Liver (tissue), 9 donors: ENCODE measurements around the gene TULP3. TPM values are rescaled to one million over a fixed set of nuclear protein-coding genes. Genes with fewer than 3 reads are reported as not detected.

Experiments
- DNase-seq: peaks from one replicate; pipeline ENCODE4 v3.0.0-alpha.2; 2017; ENCODE audit warnings: low spot score
- H3K27ac ChIP-seq, 2 donors: one replicate each; pipeline ENCODE4 v1.7.0; 2013; ENCODE audit warnings: inconsistent platforms in 2 of 2, low read length in 2 of 2, control low read depth in 1 of 2, low read depth in 1 of 2, mild to moderate bottlenecking in 1 of 2
- H3K27me3 ChIP-seq, 4 donors: one replicate each; pipeline versions ENCODE4 v1.6.1 to v1.7.0; 2013; ENCODE audit warnings: low read length in 3 of 4, inconsistent platforms in 1 of 4, mild to moderate bottlenecking in 1 of 4, moderate library complexity in 1 of 4; ENCODE audit not compliant: control insufficient read depth in 4 of 4, insufficient read depth in 4 of 4
- H3K36me3 ChIP-seq, 4 donors: one replicate each; pipeline versions ENCODE4 v1.6.1 to v1.7.0; 2013; ENCODE audit warnings: low read length in 3 of 4, mild to moderate bottlenecking in 3 of 4, low read depth in 1 of 4, moderate library complexity in 1 of 4; ENCODE audit not compliant: control insufficient read depth in 4 of 4, insufficient read depth in 3 of 4
- H3K4me1 ChIP-seq, 4 donors: one replicate each; pipeline versions ENCODE4 v1.6.1 to v1.7.0; 2013; ENCODE audit warnings: low read length in 3 of 4, mild to moderate bottlenecking in 3 of 4, moderate library complexity in 1 of 4; ENCODE audit not compliant: control insufficient read depth in 4 of 4, insufficient read depth in 4 of 4
- H3K4me3 ChIP-seq, 3 donors: one replicate each; pipeline versions ENCODE4 v1.6.1 to v1.7.0; 2013; ENCODE audit warnings: low read length in 3 of 3, control low read depth in 1 of 3, low read depth in 1 of 3, mild to moderate bottlenecking in 1 of 3
- H3K9ac ChIP-seq, 2 donors: one replicate each; pipeline ENCODE4 v1.7.0; 2013; ENCODE audit warnings: low read length in 2 of 2, mild to moderate bottlenecking in 2 of 2, moderate library complexity in 2 of 2, control low read depth in 1 of 2, low read depth in 1 of 2
- H3K9me3 ChIP-seq, 4 donors: one replicate each; pipeline versions ENCODE4 v1.6.1 to v1.7.0; 2013; ENCODE audit warnings: low read length in 3 of 4; ENCODE audit not compliant: control insufficient read depth in 4 of 4
- EGR1 ChIP-seq, 2 donors: IDR thresholded peaks; 2 replicates each; pipeline ENCODE4 v1.6.1; 2016 to 2018; ENCODE audit warnings: antibody characterized with exemption in 2 of 2, low read depth in 2 of 2
- FOXA1 ChIP-seq: IDR thresholded peaks from 2 replicates; pipeline ENCODE4 v1.6.1; 2016; ENCODE audit warnings: antibody characterized with exemption
- FOXA2 ChIP-seq: IDR thresholded peaks from 2 replicates; pipeline ENCODE4 v1.6.1; 2016; ENCODE audit warnings: antibody characterized with exemption
- GABPA ChIP-seq, 2 donors: IDR thresholded peaks in 1 of 2; conservative IDR thresholded peaks in 1 of 2; 2 replicates each; pipeline ENCODE4 v1.6.1; 2016; ENCODE audit warnings: antibody characterized with exemption in 2 of 2, mild to moderate bottlenecking in 1 of 2, moderate library complexity in 1 of 2
- HNF4A ChIP-seq, 2 donors: conservative IDR thresholded peaks; 2 replicates each; pipeline ENCODE4 v1.6.1; 2016; ENCODE audit warnings: antibody characterized with exemption in 2 of 2, mild to moderate bottlenecking in 2 of 2
- JUND ChIP-seq, 2 donors: IDR thresholded peaks; 2 replicates each; pipeline ENCODE4 v1.6.1; 2016; ENCODE audit warnings: antibody characterized with exemption in 2 of 2
- RAD21 ChIP-seq, 2 donors: IDR thresholded peaks; 2 replicates each; pipeline ENCODE4 v1.6.1; 2016; ENCODE audit warnings: antibody characterized with exemption in 2 of 2, mild to moderate bottlenecking in 2 of 2
- RXRA ChIP-seq, 2 donors: IDR thresholded peaks; 2 replicates each; pipeline ENCODE4 v1.6.1; 2017 to 2018; ENCODE audit warnings: antibody characterized with exemption in 2 of 2, mild to moderate bottlenecking in 1 of 2
- SP1 ChIP-seq: IDR thresholded peaks from 2 replicates; pipeline ENCODE4 v1.6.1; 2018; ENCODE audit warnings: antibody characterized with exemption, mild to moderate bottlenecking
- TAF1 ChIP-seq: conservative IDR thresholded peaks from 2 replicates; pipeline ENCODE4 v1.6.1; 2016; ENCODE audit warnings: antibody characterized with exemption, mild to moderate bottlenecking
- YY1 ChIP-seq: IDR thresholded peaks from 2 replicates; pipeline ENCODE4 v1.6.1; 2016; ENCODE audit warnings: antibody characterized with exemption, mild to moderate bottlenecking
- WGBS: extraction: QIAGEN DNeasy Blood & Tissue Kit; methylation state at CpG from one replicate; pipeline ENCODE4 v1.1.7; 2013; 5-methylcytosine and 5-hydroxymethylcytosine counted together
- polyA plus RNA-seq, 2 donors: library from polyadenylated mRNA; stranded (reverse) in 1 of 2; unstranded in 1 of 2; fragments of 200-250 nt in 1 of 2; fragments of >200 nt in 1 of 2; fragmentation: Nextera tagmentation in 1 of 2; extraction: Ambion mirVana in 1 of 2; gene quantifications; one replicate each; pipeline versions ENCODE4 v1.2.1 to v1.2.3, GENCODE V29; 2013 to 2015
- total RNA-seq, 2 donors: library from RNA; depleted of rRNA; stranded (reverse); fragments of >200 nt; gene quantifications; one replicate each; pipeline ENCODE4 v1.2.3, GENCODE V29; 2014
- TF ChIP-seq, protein P1 (sequence below): IDR thresholded peaks from 2 replicates; pipeline ENCODE4 v1.6.1; 2016; ENCODE audit warnings: antibody characterized with exemption, mild to moderate bottlenecking
- TF ChIP-seq, protein P2 (sequence below): fragments of 150-350 bp; IDR thresholded peaks from 2 replicates; pipeline ENCODE4 v1.5.1; 2017; ENCODE audit warnings: improper control_type of control experiment, low read depth, low read length; ENCODE audit not compliant: missing input control
- TF ChIP-seq, protein P3 (sequence below): IDR thresholded peaks from 2 replicates; pipeline ENCODE4 v1.6.1; 2016; ENCODE audit warnings: antibody characterized with exemption
- TF ChIP-seq, protein P4 (sequence below): IDR thresholded peaks from 2 replicates; pipeline ENCODE4 v1.6.1; 2016; ENCODE audit warnings: antibody characterized with exemption
- donor health status: healthy.
- donor health status: healthy.
- donor health status: healthy.
- donor health status: healthy.
- donor health status: healthy.

Gene TULP3
- total and polyA plus RNA-seq, 4 donors: 3.2 to 4.8 (median 3.7) TPM

DNA sequence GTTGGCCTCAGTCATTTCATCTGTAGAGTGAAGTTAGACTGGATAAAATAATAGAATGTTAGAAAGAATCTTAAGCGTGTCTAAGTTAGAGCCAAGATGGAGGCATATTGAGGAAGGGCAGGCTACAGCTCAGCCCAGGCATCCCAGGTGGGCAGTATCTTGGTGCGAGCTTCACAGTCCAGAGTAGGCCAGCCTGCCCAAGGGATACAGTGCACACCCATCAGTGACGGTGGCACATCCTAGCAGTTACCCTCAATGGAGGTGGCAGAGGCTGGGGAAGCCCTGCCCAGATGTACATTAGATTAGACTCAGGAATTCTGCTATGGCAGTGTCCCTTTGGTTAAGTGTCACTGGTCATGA lies 21.5 kb downstream of the TULP3 start (continued):
- TF ChIP-seq HNF4A (conservative IDR thresholded peaks at IDR 0.05) (no peak), YY1 (no peak), RXRA (IDR thresholded peaks at IDR 0.05) (no peak), EGR1 (IDR thresholded peaks at IDR 0.05; ENCODE audit: low read depth in 2 of 2) (no peak)

DNA sequence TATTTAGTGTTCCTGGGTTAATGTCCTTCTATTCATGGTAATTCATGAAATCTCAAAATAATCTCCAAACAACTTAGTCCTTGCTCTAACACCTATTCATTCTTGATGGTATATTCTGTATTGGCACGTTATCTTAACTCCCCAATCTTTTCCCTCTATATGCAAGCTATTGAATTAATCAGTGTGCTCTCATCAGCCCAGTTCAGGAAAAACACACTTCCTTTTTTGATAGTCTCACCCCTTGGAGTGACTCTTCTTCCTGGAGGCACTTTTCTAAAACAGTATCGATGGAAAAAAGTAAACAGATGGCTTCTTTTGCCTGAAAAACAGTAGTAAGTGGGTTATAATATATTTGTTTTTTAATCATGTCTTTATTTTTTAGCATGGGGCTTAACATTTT lies 28.6 kb downstream of the TULP3 start:
- no peak for TF ChIP-seq SP1
- no peak for TF ChIP-seq JUND (IDR thresholded peaks at IDR 0.05)
- TF ChIP-seq FOXA1: no peak
- no peak for TF ChIP-seq EGR1 (IDR thresholded peaks at IDR 0.05; ENCODE audit: low read depth in 2 of 2)
- TF ChIP-seq, protein P1, sequence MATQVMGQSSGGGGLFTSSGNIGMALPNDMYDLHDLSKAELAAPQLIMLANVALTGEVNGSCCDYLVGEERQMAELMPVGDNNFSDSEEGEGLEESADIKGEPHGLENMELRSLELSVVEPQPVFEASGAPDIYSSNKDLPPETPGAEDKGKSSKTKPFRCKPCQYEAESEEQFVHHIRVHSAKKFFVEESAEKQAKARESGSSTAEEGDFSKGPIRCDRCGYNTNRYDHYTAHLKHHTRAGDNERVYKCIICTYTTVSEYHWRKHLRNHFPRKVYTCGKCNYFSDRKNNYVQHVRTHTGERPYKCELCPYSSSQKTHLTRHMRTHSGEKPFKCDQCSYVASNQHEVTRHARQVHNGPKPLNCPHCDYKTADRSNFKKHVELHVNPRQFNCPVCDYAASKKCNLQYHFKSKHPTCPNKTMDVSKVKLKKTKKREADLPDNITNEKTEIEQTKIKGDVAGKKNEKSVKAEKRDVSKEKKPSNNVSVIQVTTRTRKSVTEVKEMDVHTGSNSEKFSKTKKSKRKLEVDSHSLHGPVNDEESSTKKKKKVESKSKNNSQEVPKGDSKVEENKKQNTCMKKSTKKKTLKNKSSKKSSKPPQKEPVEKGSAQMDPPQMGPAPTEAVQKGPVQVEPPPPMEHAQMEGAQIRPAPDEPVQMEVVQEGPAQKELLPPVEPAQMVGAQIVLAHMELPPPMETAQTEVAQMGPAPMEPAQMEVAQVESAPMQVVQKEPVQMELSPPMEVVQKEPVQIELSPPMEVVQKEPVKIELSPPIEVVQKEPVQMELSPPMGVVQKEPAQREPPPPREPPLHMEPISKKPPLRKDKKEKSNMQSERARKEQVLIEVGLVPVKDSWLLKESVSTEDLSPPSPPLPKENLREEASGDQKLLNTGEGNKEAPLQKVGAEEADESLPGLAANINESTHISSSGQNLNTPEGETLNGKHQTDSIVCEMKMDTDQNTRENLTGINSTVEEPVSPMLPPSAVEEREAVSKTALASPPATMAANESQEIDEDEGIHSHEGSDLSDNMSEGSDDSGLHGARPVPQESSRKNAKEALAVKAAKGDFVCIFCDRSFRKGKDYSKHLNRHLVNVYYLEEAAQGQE: no peak
- TF ChIP-seq, protein P2, sequence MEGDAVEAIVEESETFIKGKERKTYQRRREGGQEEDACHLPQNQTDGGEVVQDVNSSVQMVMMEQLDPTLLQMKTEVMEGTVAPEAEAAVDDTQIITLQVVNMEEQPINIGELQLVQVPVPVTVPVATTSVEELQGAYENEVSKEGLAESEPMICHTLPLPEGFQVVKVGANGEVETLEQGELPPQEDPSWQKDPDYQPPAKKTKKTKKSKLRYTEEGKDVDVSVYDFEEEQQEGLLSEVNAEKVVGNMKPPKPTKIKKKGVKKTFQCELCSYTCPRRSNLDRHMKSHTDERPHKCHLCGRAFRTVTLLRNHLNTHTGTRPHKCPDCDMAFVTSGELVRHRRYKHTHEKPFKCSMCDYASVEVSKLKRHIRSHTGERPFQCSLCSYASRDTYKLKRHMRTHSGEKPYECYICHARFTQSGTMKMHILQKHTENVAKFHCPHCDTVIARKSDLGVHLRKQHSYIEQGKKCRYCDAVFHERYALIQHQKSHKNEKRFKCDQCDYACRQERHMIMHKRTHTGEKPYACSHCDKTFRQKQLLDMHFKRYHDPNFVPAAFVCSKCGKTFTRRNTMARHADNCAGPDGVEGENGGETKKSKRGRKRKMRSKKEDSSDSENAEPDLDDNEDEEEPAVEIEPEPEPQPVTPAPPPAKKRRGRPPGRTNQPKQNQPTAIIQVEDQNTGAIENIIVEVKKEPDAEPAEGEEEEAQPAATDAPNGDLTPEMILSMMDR: no peak
- TF ChIP-seq HNF4A (conservative IDR thresholded peaks at IDR 0.05): no peak
- TF ChIP-seq, protein P3, sequence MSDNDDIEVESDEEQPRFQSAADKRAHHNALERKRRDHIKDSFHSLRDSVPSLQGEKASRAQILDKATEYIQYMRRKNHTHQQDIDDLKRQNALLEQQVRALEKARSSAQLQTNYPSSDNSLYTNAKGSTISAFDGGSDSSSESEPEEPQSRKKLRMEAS: no peak
- no peak for TF ChIP-seq YY1
- TF ChIP-seq, protein P4, sequence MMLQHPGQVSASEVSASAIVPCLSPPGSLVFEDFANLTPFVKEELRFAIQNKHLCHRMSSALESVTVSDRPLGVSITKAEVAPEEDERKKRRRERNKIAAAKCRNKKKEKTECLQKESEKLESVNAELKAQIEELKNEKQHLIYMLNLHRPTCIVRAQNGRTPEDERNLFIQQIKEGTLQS: no peak
- TF ChIP-seq TAF1: no peak
- TF ChIP-seq RAD21 (IDR thresholded peaks at IDR 0.05): no peak
- TF ChIP-seq GABPA (IDR thresholded peaks at IDR 0.05 in 1 of 2, conservative IDR thresholded peaks at IDR 0.05 in 1 of 2): no peak
- H3K4me3 ChIP-seq: no peak overlapping the region
- peaks cover 0 to 15% (median 2%) of the 10 kb centered on the region in 4 donors for H3K36me3 ChIP-seq
- H3K27me3 ChIP-seq: no peaks in the 10 kb centered on the region
- no peak for DNase-seq
- no peaks in the 10 kb centered on the region for H3K4me1 ChIP-seq
- no peak overlapping the region for H3K27ac ChIP-seq
- H3K9ac ChIP-seq: no peak overlapping the region
- 83% methylated on average over 2 of the region's 2 CpGs for WGBS
- H3K9me3 ChIP-seq: no peaks in the 10 kb centered on the region

DNA sequence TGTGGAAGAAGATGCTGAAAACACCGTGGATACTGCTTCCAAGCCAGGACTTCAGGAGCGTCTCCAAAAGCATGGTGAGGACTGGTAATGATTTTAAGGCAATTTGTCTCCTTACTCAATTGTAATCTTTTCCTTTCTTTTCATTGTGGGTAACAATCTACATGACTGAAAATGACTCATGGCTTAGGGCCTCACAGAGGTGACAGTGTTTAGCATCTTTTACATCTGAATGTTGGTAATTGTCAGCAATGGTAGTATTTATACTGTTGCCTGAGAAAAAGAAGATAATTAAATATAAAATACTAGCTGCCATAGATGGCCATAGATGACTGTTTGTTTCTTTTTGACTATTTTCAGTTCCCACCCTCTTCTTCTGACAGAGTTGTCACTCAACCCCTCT lies 31.6 kb downstream of the TULP3 start:
- no peak for TF ChIP-seq FOXA2
- Histone ChIP-seq H3K27me3 (no peaks in the 10 kb centered on the region), H3K27ac (no peak overlapping the region), H3K4me1 (no peaks in the 10 kb centered on the region), H3K9ac (no peak overlapping the region), H3K9me3 (no peaks in the 10 kb centered on the region), H3K36me3 (peaks cover 0 to 13% (median 4%) of the 10 kb centered on the region in 4 donors), H3K4me3 (no peak overlapping the region)
- 98% methylated on average over 2 of the region's 2 CpGs for WGBS
- no peak for DNase-seq
